Tibial nerve (tissue), 4 donors: Measurements from ENCODE around the gene TLE4. TPM values are rescaled to one million over a fixed set of nuclear protein-coding genes. Genes with fewer than 3 reads are reported as not detected.
"Not testable (repeated sequence)": the region's sequence is repeated elsewhere in the genome, so short reads cannot be mapped to it uniquely, and the experiment has no call there.

Experiments
- DNase-seq, 2 donors: peaks; one replicate each; pipeline ENCODE4 v3.0.0-alpha.2; 2019; ENCODE audit warnings: low spot score in 2 of 2
- H3K27ac ChIP-seq, 4 donors: fragments of 200-600 bp; sonication (generic) in 3 of 4; one replicate each; pipeline ENCODE4 v1.5.1; 2017 to 2019; ENCODE audit warnings: mild to moderate bottlenecking in 1 of 4
- H3K27me3 ChIP-seq, 2 donors: fragments of 200-600 bp; sonication (generic) in 1 of 2; one replicate each; pipeline versions ENCODE4 v1.5.1 to v1.6.0; 2017 to 2019
- H3K36me3 ChIP-seq, 3 donors: fragments of 200-600 bp; sonication (generic); one replicate each; pipeline ENCODE4 v1.5.1; 2018 to 2019
- H3K4me1 ChIP-seq, 4 donors: fragments of 200-600 bp; sonication (generic) in 3 of 4; one replicate each; pipeline ENCODE4 v1.5.1; 2017 to 2019
- H3K4me3 ChIP-seq, 4 donors: fragments of 200-600 bp; sonication (generic) in 3 of 4; one replicate each; pipeline ENCODE4 v1.5.1; 2017 to 2019; ENCODE audit warnings: mild to moderate bottlenecking in 1 of 4, moderate library complexity in 1 of 4
- H3K9me3 ChIP-seq, 4 donors: fragments of 200-600 bp; sonication (generic) in 3 of 4; one replicate each; pipeline ENCODE4 v1.5.1; 2017 to 2019
- CTCF ChIP-seq, 5 experiments: fragments of 200-600 bp in 3 of 5; fragments of 450-650 bp in 2 of 5; sonication (generic) in 3 of 5; IDR thresholded peaks; one replicate each; pipeline ENCODE4 v1.5.1; 2016 to 2019; ENCODE audit warnings: antibody characterized with exemption in 5 of 5, mild to moderate bottlenecking in 3 of 5, moderate library complexity in 2 of 5
- EP300 ChIP-seq, 2 donors: sonication (generic); formaldehyde crosslinking; IDR thresholded peaks; one replicate each; pipeline ENCODE4 v1.6.1; 2017; ENCODE audit warnings: antibody characterized with exemption in 2 of 2, mild to moderate bottlenecking in 1 of 2
- POLR2A ChIP-seq, 2 donors: fragments of 450-650 bp; IDR thresholded peaks; one replicate each; pipeline ENCODE4 v1.6.1; 2017; ENCODE audit warnings: antibody characterized with exemption in 2 of 2, mild to moderate bottlenecking in 2 of 2, moderate library complexity in 2 of 2
- WGBS, 2 donors: methylation state at CpG; one replicate each; pipeline ENCODE4 v1.1.5; 2018; 5-methylcytosine and 5-hydroxymethylcytosine counted together
- total RNA-seq, 4 donors: library from RNA; depleted of rRNA; stranded (reverse); fragments of >200 nt; gene quantifications; one replicate each; pipeline ENCODE4 v1.1.0, GENCODE V29; 2016

Gene TLE4
- total RNA-seq, 4 donors from 2014 or later: 28.0 to 34.3 (median 29.8) TPM

DNA sequence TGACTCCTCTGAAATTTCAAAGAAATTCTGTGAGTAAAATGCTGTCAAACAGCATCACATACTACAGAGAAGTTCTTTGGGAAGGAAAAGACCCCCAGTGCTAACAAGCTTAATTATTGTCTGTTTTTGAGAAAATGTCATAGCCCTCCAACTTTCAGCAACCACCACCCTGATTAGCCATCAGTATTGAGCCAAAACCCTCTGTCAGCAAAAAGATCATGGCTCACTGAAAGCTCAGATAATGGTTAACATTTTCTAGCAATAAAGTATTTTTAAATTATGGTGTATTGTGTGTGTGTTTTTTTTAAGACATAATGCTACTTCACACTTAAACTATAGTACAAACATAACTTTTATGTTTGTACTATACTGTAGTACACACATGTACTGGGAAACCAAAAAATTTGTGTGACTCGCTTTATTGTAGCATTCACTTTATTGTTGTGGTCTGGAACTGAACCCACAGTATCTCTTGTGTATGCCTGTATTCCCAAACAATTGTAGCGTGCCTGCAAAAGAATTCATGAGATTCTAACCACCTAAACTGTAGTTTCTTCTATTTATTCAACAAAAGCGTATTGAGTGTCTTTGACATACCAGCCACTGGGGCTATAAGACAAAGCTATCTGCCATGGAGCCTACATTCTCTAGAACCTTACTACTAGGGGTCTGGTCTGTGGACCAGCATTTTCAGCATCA lies 31.6 kb downstream of the TLE4 start:
- Histone ChIP-seq H3K4me1 (no peaks in the 10 kb centered on the region), H3K9me3 (peaks cover 0 to 31% (median 4%) of the 10 kb centered on the region in 4 donors), H3K36me3 (peaks cover 0 to 19% (median 0%) of the 10 kb centered on the region in 3 donors), H3K27me3 (no peaks in the 10 kb centered on the region), H3K27ac (no peak overlapping the region), H3K4me3 (no peak overlapping the region)
- 88 to 91% methylated on average over 3 of the region's 3 CpGs for WGBS, 2 donors
- TF ChIP-seq CTCF (IDR thresholded peaks at IDR 0.05): no peak
- no peak for DNase-seq

GRCh38 chr9:79604149-79604548 lies 32.4 kb downstream of the TLE4 start:
- no peak for TF ChIP-seq CTCF (IDR thresholded peaks at IDR 0.05)
- no peak for TF ChIP-seq EP300 (IDR thresholded peaks at IDR 0.05)
- TF ChIP-seq POLR2A (IDR thresholded peaks at IDR 0.05): no peak
- H3K27me3 ChIP-seq: no peaks in the 10 kb centered on the region
- peaks cover 0 to 19% (median 0%) of the 10 kb centered on the region in 3 donors for H3K36me3 ChIP-seq
- no peak overlapping the region for H3K4me3 ChIP-seq
- DNase-seq: no peak
- H3K27ac ChIP-seq: no peak overlapping the region
- peaks cover 0 to 31% (median 4%) of the 10 kb centered on the region in 4 donors for H3K9me3 ChIP-seq
- no peaks in the 10 kb centered on the region for H3K4me1 ChIP-seq

DNA sequence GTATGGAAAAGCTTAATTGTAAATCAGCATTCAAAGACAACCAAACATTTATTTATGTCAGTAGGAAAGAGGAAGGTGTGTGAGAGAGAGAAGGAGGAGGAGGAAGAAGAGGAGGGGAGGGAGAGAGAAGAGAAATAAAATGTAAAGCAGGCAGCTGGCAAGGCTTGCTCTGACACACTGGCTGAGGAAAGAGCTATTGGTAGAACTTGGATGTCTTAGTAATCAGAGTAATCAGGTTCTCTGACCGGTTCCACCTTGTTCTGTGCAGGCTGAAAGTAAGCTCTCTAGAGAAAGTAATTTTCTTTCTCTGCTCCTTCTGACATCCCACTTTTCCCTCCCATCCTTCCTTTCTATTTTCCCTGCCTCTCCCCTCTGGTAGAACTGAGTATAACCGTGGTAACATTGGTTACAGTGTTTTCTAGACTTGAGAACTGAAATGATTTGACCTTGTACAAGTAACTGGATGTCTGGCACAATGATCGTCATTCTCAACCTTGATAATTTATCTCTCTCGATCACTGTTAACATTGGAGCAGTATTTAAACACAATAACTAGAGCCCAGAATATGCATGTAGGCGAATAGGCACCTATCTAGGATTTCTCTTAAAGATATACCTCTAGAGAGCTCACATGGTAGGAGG lies 33.3 kb downstream of the TLE4 start:
- Histone ChIP-seq H3K36me3 (peaks cover 0 to 19% (median 0%) of the 10 kb centered on the region in 3 donors), H3K9me3 (peaks cover 0 to 31% (median 4%) of the 10 kb centered on the region in 4 donors), H3K4me1 (no peaks in the 10 kb centered on the region), H3K27me3 (no peaks in the 10 kb centered on the region), H3K27ac (no peak overlapping the region), H3K4me3 (no peak overlapping the region)
- no peak for DNase-seq
- WGBS, 2 donors: 71 to 80% methylated on average over 5 of the region's 5 CpGs
- TF ChIP-seq CTCF (IDR thresholded peaks at IDR 0.05) (no peak), POLR2A (IDR thresholded peaks at IDR 0.05) (no peak), EP300 (IDR thresholded peaks at IDR 0.05) (no peak)

GRCh38 chr9:79606529-79606928 lies 34.8 kb downstream of the TLE4 start:
- Histone ChIP-seq H3K4me1 (peaks cover 0 to 12% (median 6%) of the 10 kb centered on the region in 4 donors), H3K9me3 (peaks cover 0 to 27% (median 4%) of the 10 kb centered on the region in 4 donors), H3K36me3 (peaks cover 0 to 15% (median 0%) of the 10 kb centered on the region in 3 donors)
- not testable (repeated sequence) for H3K27me3 ChIP-seq, H3K4me3 ChIP-seq, H3K27ac ChIP-seq, DNase-seq
- WGBS, 2 donors: 85 to 94% methylated on average over 1 of the region's 1 CpG

DNA sequence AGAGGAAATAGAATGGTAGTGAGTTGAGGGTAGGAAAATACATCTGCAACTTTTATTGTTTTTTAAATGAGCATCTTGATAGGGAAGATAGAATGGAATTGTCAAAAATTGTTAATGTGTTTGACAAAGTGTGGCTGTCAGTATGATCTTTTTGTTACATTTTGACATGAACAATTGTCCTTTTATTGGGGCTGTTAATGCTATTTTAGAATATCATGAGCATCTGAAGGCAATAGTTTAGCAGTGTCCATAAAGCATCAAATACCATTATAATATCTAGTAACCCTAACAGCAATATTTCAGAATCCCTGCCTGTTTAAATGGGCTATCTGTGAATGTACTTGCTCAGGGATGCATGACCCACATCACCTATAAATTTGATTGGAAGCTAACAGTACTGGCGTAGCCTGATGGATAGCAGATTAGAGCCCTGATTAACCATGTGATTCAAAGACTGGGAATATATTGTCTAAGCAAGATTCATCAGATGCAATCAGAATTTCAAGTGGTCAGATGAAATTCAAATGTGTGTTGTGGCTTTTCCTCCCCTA lies 37.8 kb downstream of the TLE4 start:
- Histone ChIP-seq H3K4me1 (peaks cover 0 to 30% (median 12%) of the 10 kb centered on the region in 4 donors), H3K36me3 (no peaks in the 10 kb centered on the region), H3K27me3 (no peaks in the 10 kb centered on the region), H3K4me3 (no peak overlapping the region), H3K9me3 (peaks cover 0 to 13% (median 2%) of the 10 kb centered on the region in 4 donors), H3K27ac (no peak overlapping the region)
- DNase-seq: no peak
- 91% methylated on average over 1 of the region's 1 CpG for WGBS, 2 donors
- TF ChIP-seq POLR2A (IDR thresholded peaks at IDR 0.05) (no peak), EP300 (IDR thresholded peaks at IDR 0.05) (no peak), CTCF (IDR thresholded peaks at IDR 0.05) (no peak)
